IMR-90 (cell line): Measurements from ENCODE around the gene SPTB. TPM values are rescaled to one million over a fixed set of nuclear protein-coding genes. Genes with fewer than 3 reads are reported as not detected.

Experiments
- ATAC-seq: fragments of 200-7000 bp; cut with Tn5 transposase; 2 replicates; pipeline ENCODE4 v1.9.1; 2020; ENCODE audit warnings: low read depth, mild to moderate bottlenecking, moderate library complexity
- BruUV-seq: library from RNA; stranded (reverse); fragments of 400-500 nt; replicated peaks from 2 replicates; lab custom pipeline; 2021; lab: Mats Ljungman, UMichigan
- CTCF ChIA-PET: fragments of 300-600 bp; formaldehyde crosslinking; extraction: SDS; loops from one replicate; lab custom pipeline; 2021; ENCODE audit warnings: antibody characterized with exemption; lab: Yijun Ruan, JAX
- POLR2A ChIA-PET: fragments of 300-600 bp; sonication (Branson Sonifier 250); formaldehyde crosslinking; loops from one replicate; lab custom pipeline; 2022; ENCODE audit warnings: antibody characterized with exemption; ENCODE audit not compliant: unreplicated experiment; lab: Charles Lee
- DNase-seq: peaks from one replicate; pipeline ENCODE4 v3.0.0; 2013
- H2AFZ ChIP-seq: replicated peaks from 2 replicates; pipeline ENCODE3; 2013; ENCODE audit warnings: low read length, mild to moderate bottlenecking; ENCODE audit not compliant: poor library complexity
- H2AK5ac ChIP-seq: 2 replicates; pipeline ENCODE4 v1.6.1; 2013; ENCODE audit warnings: low read depth, low read length, inconsistent platforms
- H2AK9ac ChIP-seq: replicated peaks from 2 replicates; pipeline ENCODE3; 2013; ENCODE audit warnings: mild to moderate bottlenecking, low read depth, low read length, moderate library complexity; ENCODE audit not compliant: poor library complexity
- H2BK120ac ChIP-seq: 2 replicates; pipeline ENCODE4 v1.6.1; 2013; ENCODE audit warnings: low read depth, low read length, inconsistent platforms
- H2BK15ac ChIP-seq: 3 replicates; pipeline ENCODE4 v1.6.1; 2013; ENCODE audit warnings: low read depth, low read length, inconsistent platforms
- H2BK20ac ChIP-seq: 2 replicates; pipeline ENCODE4 v1.6.1; 2013; ENCODE audit warnings: low read depth, mild to moderate bottlenecking, inconsistent platforms, low read length, moderate library complexity
- H2BK5ac ChIP-seq: 2 replicates; pipeline ENCODE4 v1.6.1; 2013; ENCODE audit warnings: mild to moderate bottlenecking, low read depth, low read length, inconsistent platforms; ENCODE audit not compliant: poor library complexity, severe bottlenecking
- H3K14ac ChIP-seq: replicated peaks from 2 replicates; pipeline ENCODE4 v1.6.1; 2013; ENCODE audit warnings: low read depth, low read length, inconsistent platforms
- H3K18ac ChIP-seq: 2 replicates; pipeline ENCODE4 v1.6.1; 2013; ENCODE audit warnings: low read depth, low read length, control low read depth
- H3K23ac ChIP-seq: 2 replicates; pipeline ENCODE4 v1.6.1; 2013; ENCODE audit warnings: low read depth, low read length, inconsistent platforms
- H3K27ac ChIP-seq: 2 replicates; pipeline ENCODE4 v1.5.1; 2013; ENCODE audit warnings: mild to moderate bottlenecking, control low read depth, low read length; ENCODE audit not compliant: insufficient read depth
- H3K27me3 ChIP-seq: 2 replicates; pipeline ENCODE4 v1.6.1; 2013; ENCODE audit warnings: low read length; ENCODE audit not compliant: control insufficient read depth, insufficient read depth
- H3K36me3 ChIP-seq: 2 replicates; pipeline ENCODE4 v1.6.1; 2013; ENCODE audit warnings: low read length, mixed read lengths; ENCODE audit not compliant: control insufficient read depth, insufficient read depth
- H3K4ac ChIP-seq: 2 replicates; pipeline ENCODE4 v1.6.1; 2013; ENCODE audit warnings: low read depth, low read length, inconsistent platforms
- H3K4me1 ChIP-seq: 2 replicates; pipeline ENCODE4 v1.6.1; 2013; ENCODE audit warnings: low read length, mixed read lengths; ENCODE audit not compliant: control insufficient read depth, insufficient read depth
- H3K4me2 ChIP-seq: 2 replicates; pipeline ENCODE4 v1.6.1; 2013; ENCODE audit warnings: low read depth, mild to moderate bottlenecking, control low read depth, low read length, moderate library complexity
- H3K4me3 ChIP-seq: 2 replicates; pipeline ENCODE4 v1.5.1; 2013; ENCODE audit warnings: low read depth, mild to moderate bottlenecking, control low read depth, low read length, moderate library complexity; ENCODE audit not compliant: insufficient read depth
- H3K56ac ChIP-seq: 2 replicates; pipeline ENCODE4 v1.6.1; 2013; ENCODE audit warnings: low read length, inconsistent platforms; ENCODE audit not compliant: insufficient read depth; ENCODE audit errors: extremely low read depth
- H3K79me1 ChIP-seq, 2 experiments: 2 replicates each; pipeline ENCODE4 v1.6.1; 2013; ENCODE audit warnings: low read length in 2 of 2, inconsistent platforms in 1 of 2, low read depth in 1 of 2
- H3K9ac ChIP-seq: 2 replicates; pipeline ENCODE4 v1.6.1; 2013; ENCODE audit warnings: low read depth, low read length, control low read depth
- H3K9me1 ChIP-seq: 2 replicates; pipeline ENCODE4 v1.6.1; 2013; ENCODE audit warnings: low read length, inconsistent platforms; ENCODE audit not compliant: insufficient read depth
- H3K9me3 ChIP-seq: 2 replicates; pipeline ENCODE4 v1.6.1; 2013; ENCODE audit warnings: low read length; ENCODE audit not compliant: control insufficient read depth, insufficient read depth
- H4K20me1 ChIP-seq: 2 replicates; pipeline ENCODE4 v1.6.1; 2013; ENCODE audit warnings: low read length, inconsistent platforms; ENCODE audit not compliant: insufficient read depth
- H4K5ac ChIP-seq: 2 replicates; pipeline ENCODE4 v1.6.1; 2013; ENCODE audit warnings: mild to moderate bottlenecking, low read depth, low read length, control low read depth
- H4K8ac ChIP-seq, 2 experiments: 2 replicates each; pipeline ENCODE4 v1.6.1; 2013; ENCODE audit warnings: low read depth in 2 of 2, low read length in 2 of 2, control low read depth in 1 of 2, inconsistent platforms in 1 of 2
- H4K91ac ChIP-seq: 2 replicates; pipeline ENCODE4 v1.6.1; 2013; ENCODE audit warnings: low read depth, low read length, inconsistent platforms; ENCODE audit not compliant: insufficient read depth
- CEBPB ChIP-seq: IDR thresholded peaks from 2 replicates; pipeline ENCODE4 v1.6.1; 2012; ENCODE audit warnings: low read depth, low read length, improper control_type of control experiment
- RAD21 ChIP-seq: IDR thresholded peaks from 2 replicates; pipeline ENCODE4 v1.6.1; 2012; ENCODE audit warnings: low read length, improper control_type of control experiment
- WGBS, 2 experiments: methylation state at CpG; one replicate each; pipeline versions ENCODE4 v1.1.5 to v1.1.7; 2013; ENCODE audit warnings: missing lambda C conversion rate in 2 of 2; ENCODE audit not compliant: insufficient read length in 1 of 2; ENCODE audit errors: extremely low coverage in 2 of 2; 5-methylcytosine and 5-hydroxymethylcytosine counted together
- dilution Hi-C: fragments of 300-500 bp; cut with HindIII; formaldehyde crosslinking; loops from one replicate; pipeline ENCODE4 v1.14.3; 2018; ENCODE audit warnings: low sequenced_read_pairs; ENCODE audit not compliant: unreplicated experiment
- in situ Hi-C: fragments of 300-500 bp; cut with MboI; formaldehyde crosslinking; loops from 3 replicates; pipeline ENCODE4 v1.14.3; 2019; ENCODE audit warnings: low sequenced_read_pairs, inconsistent platforms, mixed read lengths
- intact Hi-C: fragments of 100-400 bp; cut with micrococcal nuclease; formaldehyde crosslinking; loops from 2 replicates; pipeline ENCODE4 v1.10.0; 2022
- polyA plus RNA-seq, 3 experiments: library from polyadenylated mRNA; depleted of rRNA; stranded (reverse); fragments of >200 nt; gene quantifications; 2 replicates each; pipeline ENCODE4 v1.2.3, GENCODE V29; 2012; ENCODE audit warnings: low replicate concordance in 1 of 3
- total RNA-seq: library from RNA; depleted of rRNA; stranded (reverse); fragments of >200 nt; gene quantifications from 2 replicates; pipeline ENCODE4 v1.2.3, GENCODE V29; 2012

SPTB gene
- total and polyA plus RNA-seq, 2 of the 4 experiments (the other 2 are of a cell fraction), result under 0.01 to 0.07 TPM

GRCh38 chr14:64753374-64753773 is 126.3 kb downstream of the SPTB start:
- H3K9ac ChIP-seq, result no peak overlapping the region
- intact Hi-C loops, result no loop called here
- H3K9me1 ChIP-seq, result peaks cover 8% of the 10 kb centered on the region; the same call in 1 of the 2 replicates
- H4K91ac ChIP-seq, result no peak overlapping the region
- no peak overlapping the region for H3K56ac ChIP-seq
- H2BK5ac ChIP-seq, result no peak overlapping the region
- DNase-seq, result no peak
- ChIA-PET CTCF (no interaction called here), POLR2A (no interaction called here)
- no peaks in the 10 kb centered on the region for H3K79me1 ChIP-seq
- no peak overlapping the region for H2AK9ac ChIP-seq
- H2AFZ ChIP-seq, result no peak overlapping the region
- H3K4ac ChIP-seq, result no peak overlapping the region
- 90% methylated on average over 11 of the region's 13 CpGs; no CpG with 5 or more reads in 1 of the 2 experiments for whole genome bisulfite sequencing, 2 experiments
- H3K23ac ChIP-seq, result no peak overlapping the region
- H3K4me1 ChIP-seq, result peaks cover 10% of the 10 kb centered on the region
- H3K14ac ChIP-seq, result no peak overlapping the region
- H3K27me3 ChIP-seq, result peaks cover 8% of the 10 kb centered on the region; the same call in 1 of the 2 replicates
- dilution Hi-C loops, result no loop called here
- H3K9me3 ChIP-seq, result 0 out of 2 replicates have a peak, but pooled peaks cover 2% of the 10 kb centered on the region
- no peak overlapping the region for H2BK20ac ChIP-seq
- no peak overlapping the region for H2BK15ac ChIP-seq
- H2BK120ac ChIP-seq, result no peak overlapping the region
- H4K8ac ChIP-seq, result no peak overlapping the region
- no peak overlapping the region for H3K27ac ChIP-seq
- TF ChIP-seq RAD21 (no peak), CEBPB (no peak)
- H3K4me2 ChIP-seq, result no peak overlapping the region
- in situ Hi-C loops, result no loop called here
- H4K5ac ChIP-seq, result no peak overlapping the region
- H3K36me3 ChIP-seq, result no peaks in the 10 kb centered on the region
- no peak overlapping the region for H3K4me3 ChIP-seq
- H3K18ac ChIP-seq, result no peak overlapping the region
- no peak for ATAC-seq
- BruUV-seq, result no TSS peak
- H4K20me1 ChIP-seq, result no peaks in the 10 kb centered on the region
- no peak overlapping the region for H2AK5ac ChIP-seq
